Bone marrow (tissue), 2 donors: ENCODE results near the gene ZFP30.

Source experiments
- DNase-seq, 2 donors: peaks; one replicate each; lab custom pipeline; 2025; lab: John Stamatoyannopoulos, UW

ZFP30 gene

DNA sequence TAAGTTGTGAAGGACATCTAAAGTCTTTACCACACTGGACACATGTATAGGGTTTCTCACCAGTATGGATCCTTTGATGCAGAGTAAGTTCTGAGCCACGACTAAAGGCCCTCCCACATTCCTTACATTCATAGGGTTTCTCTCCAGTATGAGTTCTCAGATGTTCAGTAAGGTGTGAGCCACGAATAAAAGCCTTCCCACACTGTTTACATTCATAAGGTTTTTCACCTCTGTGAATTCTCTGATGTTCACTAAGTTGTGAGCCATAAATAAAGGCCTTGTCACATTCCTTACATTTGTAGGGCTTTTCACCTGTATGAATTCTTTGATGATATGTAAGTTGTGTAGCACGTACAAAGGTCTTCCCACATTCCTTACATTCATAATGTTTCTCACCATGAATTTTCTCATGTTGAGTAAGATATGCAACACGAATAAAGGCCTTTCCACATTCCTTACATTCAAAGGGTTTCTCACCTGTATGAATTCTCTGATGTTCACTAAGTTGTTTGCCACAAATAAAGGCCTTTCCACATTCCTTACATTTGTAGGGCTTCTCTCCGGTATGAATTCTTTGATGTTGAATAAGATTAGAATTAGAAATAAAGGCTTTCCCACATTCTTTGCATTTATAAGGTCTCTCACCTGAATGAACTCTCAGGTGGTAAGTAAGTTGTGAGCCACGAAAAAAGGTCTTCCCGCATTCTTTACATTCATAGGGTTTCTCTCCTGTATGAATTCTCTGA lies 90.5 kb downstream of the ZFP30 start:
- DNase-seq, result no peak
